GM12878 (cell line): ENCODE data around the gene SLC12A4. TPM values are rescaled to one million over a fixed set of nuclear protein-coding genes. Genes with fewer than 3 reads are reported as not detected.

Experiments used
- BCL11A ChIP-seq: IDR thresholded peaks from 2 replicates; pipeline ENCODE4 v1.6.1; 2011; ENCODE audit warnings: low read depth, low read length
- BCL3 ChIP-seq: IDR thresholded peaks from 2 replicates; pipeline ENCODE4 v1.6.1; 2011; ENCODE audit warnings: borderline replicate concordance, low read depth, mild to moderate bottlenecking, moderate library complexity, low read length; ENCODE audit not compliant: insufficient read depth, poor library complexity, severe bottlenecking
- EGR1 ChIP-seq, 2 experiments: IDR thresholded peaks; 1 replicate in 1 of 2; 2 replicates in 1 of 2; pipeline ENCODE4 v1.6.1; 2011 to 2012; ENCODE audit warnings: low read depth in 2 of 2, low read length in 2 of 2, borderline replicate concordance in 1 of 2, mild to moderate bottlenecking in 1 of 2, moderate library complexity in 1 of 2
- IKZF1 ChIP-seq: fragments of 450-650 bp; conservative IDR thresholded peaks from 2 replicates; pipeline ENCODE4 v1.6.1; 2017; ENCODE audit warnings: antibody characterized with exemption, mild to moderate bottlenecking
- JUND ChIP-seq: IDR thresholded peaks from 2 replicates; pipeline ENCODE4 v1.6.1; 2012; ENCODE audit warnings: low read depth, mild to moderate bottlenecking, low read length, improper control_type of control experiment, moderate library complexity
- KAT2A ChIP-seq: conservative IDR thresholded peaks from 2 replicates; pipeline ENCODE4 v1.6.1; 2011; ENCODE audit warnings: low read depth, low read length; ENCODE audit not compliant: control insufficient read depth
- KLF5 ChIP-seq: fragments of 450-650 bp; IDR thresholded peaks from 2 replicates; pipeline ENCODE4 v1.6.1; 2014; ENCODE audit warnings: mild to moderate bottlenecking; ENCODE audit not compliant: partially characterized antibody
- MYC ChIP-seq: IDR thresholded peaks from 2 replicates; pipeline ENCODE4 v1.6.1; 2011; ENCODE audit warnings: mild to moderate bottlenecking, low read length, moderate library complexity, inconsistent platforms; ENCODE audit not compliant: insufficient read depth, insufficient replicate concordance, insufficient read length, severe bottlenecking
- NFXL1 ChIP-seq: fragments of 450-650 bp; IDR thresholded peaks from 2 replicates; pipeline ENCODE4 v1.6.1; 2017; ENCODE audit warnings: antibody characterized with exemption, mild to moderate bottlenecking, borderline replicate concordance
- POU2F2 ChIP-seq: IDR thresholded peaks from 3 replicates; pipeline ENCODE4 v1.6.1; 2011; ENCODE audit warnings: low read depth, mild to moderate bottlenecking, low read length, borderline replicate concordance
- RFX5 ChIP-seq: IDR thresholded peaks from 2 replicates; pipeline ENCODE4 v1.6.1; 2011; ENCODE audit warnings: low read depth, low read length, improper control_type of control experiment
- SIX5 ChIP-seq: IDR thresholded peaks from 2 replicates; pipeline ENCODE4 v1.6.1; 2011; ENCODE audit warnings: mild to moderate bottlenecking, low read depth, low read length, moderate library complexity; ENCODE audit not compliant: severe bottlenecking
- STAT1 ChIP-seq: fragments of 450-650 bp; conservative IDR thresholded peaks from 2 replicates; pipeline ENCODE4 v1.6.1; 2014; ENCODE audit warnings: antibody characterized with exemption, mild to moderate bottlenecking
- TAF1 ChIP-seq: IDR thresholded peaks from 2 replicates; pipeline ENCODE4 v1.6.1; 2011; ENCODE audit warnings: mild to moderate bottlenecking, low read depth, low read length, borderline replicate concordance
- WRNIP1 ChIP-seq: IDR thresholded peaks from 2 replicates; pipeline ENCODE4 v1.6.1; 2011; ENCODE audit warnings: low read depth, low read length, improper control_type of control experiment, borderline replicate concordance
- YBX1 ChIP-seq: fragments of 450-650 bp; IDR thresholded peaks from 2 replicates; pipeline ENCODE4 v1.6.1; 2016; ENCODE audit warnings: antibody characterized with exemption
- polyA plus RNA-seq, 11 experiments: library from polyadenylated mRNA; depleted of rRNA in 4 of 11; unstranded in 6 of 11; stranded (reverse) in 5 of 11; fragments of >200 nt; fragmentation: Nextera tagmentation in 4 of 11; fragmentation: Illumina TruSeq in 1 of 11; extraction: Ambion mirVana in 4 of 11; extraction: Trizol in 1 of 11; gene quantifications; 1 replicate in 1 of 11; 2 replicates in 10 of 11; pipeline versions ENCODE4 v1.2.1 to v1.2.3, GENCODE V29; 2011 to 2016; ENCODE audit warnings: inconsistent platforms in 2 of 11, missing spikeins in 2 of 11, low read depth in 1 of 11
- total RNA-seq, 4 experiments: library from RNA; depleted of rRNA in 3 of 4; stranded (reverse); fragments of >200 nt in 3 of 4; fragmentation: Illumina TruSeq in 1 of 4; extraction: Trizol in 1 of 4; gene quantifications; 2 replicates each; pipeline versions ENCODE4 v1.2.1 to v1.2.3, GENCODE V29; 2013 to 2021
- TF ChIP-seq, protein P1 (sequence below): fragments of 450-650 bp; IDR thresholded peaks from 2 replicates; pipeline ENCODE4 v1.6.1; 2016; ENCODE audit warnings: mild to moderate bottlenecking, moderate library complexity, borderline replicate concordance
- TF ChIP-seq, protein P2 (sequence below): IDR thresholded peaks from 2 replicates; pipeline ENCODE4 v1.6.1; 2011; ENCODE audit warnings: low read depth, mild to moderate bottlenecking, low read length, moderate library complexity, borderline replicate concordance; ENCODE audit errors: extremely low read depth
- TF ChIP-seq, protein P3 (sequence below): fragments of 450-650 bp; IDR thresholded peaks from 2 replicates; pipeline ENCODE4 v1.6.1; 2017; ENCODE audit warnings: borderline replicate concordance
- TF ChIP-seq, protein P4 (sequence below): IDR thresholded peaks from 2 replicates; pipeline ENCODE4 v1.6.1; 2012; ENCODE audit warnings: low read depth, low read length, improper control_type of control experiment

Gene SLC12A4
- total and polyA plus RNA-seq, 10 of the 15 experiments (the other 5 are each of a cell fraction or from before 2014, with no cell fraction given) = 0.95 to 39.9 (median 14.2) TPM

DNA sequence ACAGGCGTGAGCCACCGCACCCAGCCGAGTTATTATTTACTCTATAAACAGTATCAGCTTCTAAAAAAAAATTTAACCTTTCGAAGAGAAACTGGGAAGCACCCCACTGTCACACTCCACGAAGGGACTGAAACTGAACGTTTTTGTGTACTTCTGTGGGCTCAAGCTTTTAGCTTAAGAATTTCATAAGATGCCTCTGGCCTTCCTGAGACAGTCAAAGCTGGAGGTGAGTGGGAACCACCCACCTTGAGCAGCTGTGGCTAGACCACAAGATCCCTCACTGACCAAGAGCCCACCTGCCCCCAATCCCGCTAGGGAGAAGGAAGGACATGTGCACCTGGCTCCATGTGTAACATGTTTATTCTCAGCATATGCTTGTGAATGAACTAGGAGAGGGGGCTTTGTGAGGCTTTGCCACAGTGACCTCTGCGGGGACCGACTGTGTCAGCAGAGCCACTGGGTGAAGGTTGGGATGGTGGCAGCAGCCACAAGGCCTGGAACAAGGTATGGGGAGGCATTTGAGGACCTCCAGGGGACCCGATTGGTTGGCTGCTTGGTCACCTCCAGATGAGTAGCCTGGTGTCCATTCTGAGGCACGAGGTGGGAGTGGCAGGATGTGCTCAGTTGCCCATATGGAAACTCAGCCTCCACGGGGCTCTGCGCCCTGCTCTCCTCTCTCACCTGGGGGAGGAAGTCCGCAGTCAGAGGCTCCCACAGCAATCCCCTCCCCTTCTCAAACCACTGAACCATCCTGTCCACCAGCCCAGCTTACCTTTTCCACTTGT lies 7.1 kb upstream of the SLC12A4 start (continued):
- TF ChIP-seq RFX5 = no peak
- peak in 1 of 2 experiments; percentile 65; a peak in 1 of 3 replicates for TF ChIP-seq EGR1 (IDR thresholded peaks at IDR 0.05; ENCODE audit: borderline replicate concordance in 1 of 2, low read depth in 2 of 2, low read length in 2 of 2)
- no peak for TF ChIP-seq WRNIP1
- no peak for TF ChIP-seq YBX1
- peak; percentile 68 for TF ChIP-seq IKZF1
- TF ChIP-seq, protein P1, sequence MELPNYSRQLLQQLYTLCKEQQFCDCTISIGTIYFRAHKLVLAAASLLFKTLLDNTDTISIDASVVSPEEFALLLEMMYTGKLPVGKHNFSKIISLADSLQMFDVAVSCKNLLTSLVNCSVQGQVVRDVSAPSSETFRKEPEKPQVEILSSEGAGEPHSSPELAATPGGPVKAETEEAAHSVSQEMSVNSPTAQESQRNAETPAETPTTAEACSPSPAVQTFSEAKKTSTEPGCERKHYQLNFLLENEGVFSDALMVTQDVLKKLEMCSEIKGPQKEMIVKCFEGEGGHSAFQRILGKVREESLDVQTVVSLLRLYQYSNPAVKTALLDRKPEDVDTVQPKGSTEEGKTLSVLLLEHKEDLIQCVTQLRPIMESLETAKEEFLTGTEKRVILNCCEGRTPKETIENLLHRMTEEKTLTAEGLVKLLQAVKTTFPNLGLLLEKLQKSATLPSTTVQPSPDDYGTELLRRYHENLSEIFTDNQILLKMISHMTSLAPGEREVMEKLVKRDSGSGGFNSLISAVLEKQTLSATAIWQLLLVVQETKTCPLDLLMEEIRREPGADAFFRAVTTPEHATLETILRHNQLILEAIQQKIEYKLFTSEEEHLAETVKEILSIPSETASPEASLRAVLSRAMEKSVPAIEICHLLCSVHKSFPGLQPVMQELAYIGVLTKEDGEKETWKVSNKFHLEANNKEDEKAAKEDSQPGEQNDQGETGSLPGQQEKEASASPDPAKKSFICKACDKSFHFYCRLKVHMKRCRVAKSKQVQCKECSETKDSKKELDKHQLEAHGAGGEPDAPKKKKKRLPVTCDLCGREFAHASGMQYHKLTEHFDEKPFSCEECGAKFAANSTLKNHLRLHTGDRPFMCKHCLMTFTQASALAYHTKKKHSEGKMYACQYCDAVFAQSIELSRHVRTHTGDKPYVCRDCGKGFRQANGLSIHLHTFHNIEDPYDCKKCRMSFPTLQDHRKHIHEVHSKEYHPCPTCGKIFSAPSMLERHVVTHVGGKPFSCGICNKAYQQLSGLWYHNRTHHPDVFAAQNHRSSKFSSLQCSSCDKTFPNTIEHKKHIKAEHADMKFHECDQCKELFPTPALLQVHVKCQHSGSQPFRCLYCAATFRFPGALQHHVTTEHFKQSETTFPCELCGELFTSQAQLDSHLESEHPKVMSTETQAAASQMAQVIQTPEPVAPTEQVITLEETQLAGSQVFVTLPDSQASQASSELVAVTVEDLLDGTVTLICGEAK = no peak
- TF ChIP-seq KAT2A = no peak
- TF ChIP-seq JUND = no peak
- TF ChIP-seq BCL3 = no peak
- no peak for TF ChIP-seq MYC
- no peak for TF ChIP-seq NFXL1
- TF ChIP-seq POU2F2 = no peak
- no peak for TF ChIP-seq STAT1
- no peak for TF ChIP-seq KLF5
- TF ChIP-seq, protein P2, sequence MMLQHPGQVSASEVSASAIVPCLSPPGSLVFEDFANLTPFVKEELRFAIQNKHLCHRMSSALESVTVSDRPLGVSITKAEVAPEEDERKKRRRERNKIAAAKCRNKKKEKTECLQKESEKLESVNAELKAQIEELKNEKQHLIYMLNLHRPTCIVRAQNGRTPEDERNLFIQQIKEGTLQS = no peak
- peak; percentile 72 for TF ChIP-seq BCL11A
- TF ChIP-seq, protein P3, sequence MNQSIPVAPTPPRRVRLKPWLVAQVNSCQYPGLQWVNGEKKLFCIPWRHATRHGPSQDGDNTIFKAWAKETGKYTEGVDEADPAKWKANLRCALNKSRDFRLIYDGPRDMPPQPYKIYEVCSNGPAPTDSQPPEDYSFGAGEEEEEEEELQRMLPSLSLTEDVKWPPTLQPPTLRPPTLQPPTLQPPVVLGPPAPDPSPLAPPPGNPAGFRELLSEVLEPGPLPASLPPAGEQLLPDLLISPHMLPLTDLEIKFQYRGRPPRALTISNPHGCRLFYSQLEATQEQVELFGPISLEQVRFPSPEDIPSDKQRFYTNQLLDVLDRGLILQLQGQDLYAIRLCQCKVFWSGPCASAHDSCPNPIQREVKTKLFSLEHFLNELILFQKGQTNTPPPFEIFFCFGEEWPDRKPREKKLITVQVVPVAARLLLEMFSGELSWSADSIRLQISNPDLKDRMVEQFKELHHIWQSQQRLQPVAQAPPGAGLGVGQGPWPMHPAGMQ = no peak
- TF ChIP-seq, protein P4, sequence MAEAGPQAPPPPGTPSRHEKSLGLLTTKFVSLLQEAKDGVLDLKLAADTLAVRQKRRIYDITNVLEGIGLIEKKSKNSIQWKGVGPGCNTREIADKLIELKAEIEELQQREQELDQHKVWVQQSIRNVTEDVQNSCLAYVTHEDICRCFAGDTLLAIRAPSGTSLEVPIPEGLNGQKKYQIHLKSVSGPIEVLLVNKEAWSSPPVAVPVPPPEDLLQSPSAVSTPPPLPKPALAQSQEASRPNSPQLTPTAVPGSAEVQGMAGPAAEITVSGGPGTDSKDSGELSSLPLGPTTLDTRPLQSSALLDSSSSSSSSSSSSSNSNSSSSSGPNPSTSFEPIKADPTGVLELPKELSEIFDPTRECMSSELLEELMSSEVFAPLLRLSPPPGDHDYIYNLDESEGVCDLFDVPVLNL = no peak
- no peak; the same call in 1 of the 2 replicates for TF ChIP-seq TAF1
- TF ChIP-seq SIX5 = no peak
